KG1 (cell line): ENCODE data around the gene AP3B2.
"Not testable (repeated sequence)": the region's sequence is repeated elsewhere in the genome, so short reads cannot be mapped to it uniquely, and the experiment has no call there.

Experiments used
- DNase-seq: peaks from one replicate; lab custom pipeline; 2025; lab: John Stamatoyannopoulos, UW

The AP3B2 gene

DNA sequence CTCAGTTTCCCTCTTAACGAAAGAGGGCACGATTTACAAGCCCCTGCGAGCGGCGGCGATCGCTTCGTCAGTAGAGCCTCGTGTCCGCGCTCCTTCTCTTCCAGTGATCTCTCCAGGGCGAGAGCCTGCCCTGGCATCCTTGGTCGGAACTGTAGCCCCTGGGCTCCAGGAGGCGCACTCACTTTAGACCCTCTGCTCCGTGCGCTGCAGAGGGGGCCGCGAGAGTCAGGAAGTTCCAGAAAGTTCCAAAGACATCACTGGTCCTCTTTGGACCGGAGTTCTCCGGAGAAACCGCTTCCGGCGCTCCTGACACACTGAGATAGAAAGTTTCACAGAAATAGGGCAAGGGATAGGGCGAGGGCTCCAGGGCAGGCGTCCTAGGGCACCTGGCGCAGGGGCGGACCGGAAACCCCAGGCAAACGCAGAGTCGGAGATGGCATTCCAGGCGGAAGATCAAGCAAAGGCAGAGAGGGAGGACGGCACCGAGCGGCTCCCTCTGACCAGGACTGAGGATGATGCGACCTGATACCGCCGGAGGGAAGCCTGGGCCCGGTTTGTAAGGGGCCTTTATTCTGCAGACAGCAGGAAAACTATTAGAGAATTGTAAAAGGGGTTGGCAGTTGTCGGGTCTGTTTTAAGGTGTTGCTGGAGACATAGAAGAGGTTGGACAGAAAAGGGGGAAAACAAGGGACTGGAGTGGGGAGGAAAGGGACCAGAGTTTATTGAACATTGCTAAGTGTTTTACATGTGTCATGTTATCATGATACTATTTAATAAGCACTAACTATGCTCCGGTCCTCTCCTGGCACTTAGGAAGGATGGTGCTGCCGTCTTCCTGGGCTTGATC lies 61.2 kb downstream of the AP3B2 start:
- no peak for DNase-seq

GRCh38 chr15:82647835-82648256 lies 61.8 kb downstream of the AP3B2 start:
- DNase-seq: no peak

DNA sequence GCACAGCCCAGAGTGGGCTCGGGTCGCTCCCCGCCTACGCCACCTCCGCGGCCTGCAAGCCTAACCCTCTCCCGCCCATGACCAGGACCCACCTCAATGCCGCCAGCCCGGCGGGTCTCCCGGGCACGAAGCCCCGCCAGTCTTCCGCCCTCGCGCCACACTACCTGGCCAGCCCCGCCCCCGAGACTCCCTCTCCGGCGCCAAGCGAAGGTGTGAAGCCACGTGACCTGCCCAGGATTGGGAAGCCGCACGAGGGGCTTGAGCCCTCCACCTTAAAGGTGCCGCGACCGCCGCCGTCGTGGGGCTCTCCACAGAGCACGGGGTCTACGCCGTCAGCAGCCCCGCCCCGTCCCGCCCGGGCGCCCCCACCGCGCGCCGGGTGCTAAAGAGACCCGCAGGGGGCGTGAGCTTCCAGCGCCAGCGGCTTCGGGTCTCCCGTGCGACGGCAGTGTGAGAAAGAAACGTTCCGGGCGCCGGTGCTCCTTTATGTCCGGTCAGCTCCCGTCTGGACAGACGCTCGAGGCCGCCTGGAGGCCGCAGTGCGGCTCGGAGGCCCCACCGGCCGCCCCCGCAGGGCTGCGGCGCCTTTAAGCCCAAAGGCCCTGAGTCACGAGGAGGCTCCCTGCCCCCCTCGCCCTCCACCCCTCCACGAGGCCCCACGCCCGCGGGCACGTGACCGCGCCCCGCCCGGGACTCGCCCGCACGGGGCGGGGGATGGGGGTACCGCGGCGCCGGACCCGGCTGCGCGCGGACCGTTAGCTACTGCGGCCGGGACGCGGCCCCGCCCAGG lies 62.4 kb downstream of the AP3B2 start, which contains the start of gene CPEB1:
Gene CPEB1, minus strand, starts transcription at position 319 of the 790 bp plus-strand sequence. CDS start 18,904 bp downstream, outside the sequence.
- no peak for DNase-seq

DNA sequence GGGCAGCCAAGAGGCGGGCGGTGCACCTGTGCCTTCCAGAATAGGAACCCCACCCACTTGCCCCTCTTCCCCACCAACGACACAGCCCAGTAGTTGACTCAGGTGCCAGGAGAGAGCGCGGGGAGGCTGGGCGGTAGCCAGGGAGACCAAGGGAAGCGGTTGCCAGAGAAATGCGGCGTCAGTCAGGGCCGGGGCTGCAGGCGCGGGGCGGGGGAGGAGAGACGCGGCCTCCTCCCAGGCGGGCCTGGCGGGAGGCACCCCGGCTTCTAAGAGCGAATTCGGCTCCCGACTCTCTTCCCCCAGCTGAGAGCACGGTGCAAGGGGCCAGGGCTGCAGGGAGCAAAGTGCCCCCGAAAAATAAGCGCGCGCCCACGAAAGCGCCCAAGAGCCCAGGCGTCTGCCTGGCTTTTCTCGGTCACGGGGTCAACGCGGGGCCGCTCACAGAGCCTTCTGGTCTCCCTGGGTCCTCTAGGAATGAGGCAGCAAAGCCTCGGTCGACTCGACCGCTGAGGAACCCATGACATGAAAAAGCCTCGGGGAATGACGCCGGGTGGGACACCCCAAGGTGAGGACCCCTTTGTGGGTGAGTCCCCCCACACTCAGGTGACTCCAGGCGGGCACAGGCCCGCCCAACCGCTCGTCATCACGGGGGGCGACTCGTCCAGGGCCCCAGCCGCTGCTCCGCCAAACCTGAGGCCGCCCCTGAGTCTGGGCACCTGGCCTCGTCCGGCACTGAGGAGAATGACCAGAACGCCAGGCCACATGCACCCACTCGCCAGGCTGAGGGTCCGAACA lies 63.2 kb downstream of the AP3B2 start:
- no peak for DNase-seq

DNA sequence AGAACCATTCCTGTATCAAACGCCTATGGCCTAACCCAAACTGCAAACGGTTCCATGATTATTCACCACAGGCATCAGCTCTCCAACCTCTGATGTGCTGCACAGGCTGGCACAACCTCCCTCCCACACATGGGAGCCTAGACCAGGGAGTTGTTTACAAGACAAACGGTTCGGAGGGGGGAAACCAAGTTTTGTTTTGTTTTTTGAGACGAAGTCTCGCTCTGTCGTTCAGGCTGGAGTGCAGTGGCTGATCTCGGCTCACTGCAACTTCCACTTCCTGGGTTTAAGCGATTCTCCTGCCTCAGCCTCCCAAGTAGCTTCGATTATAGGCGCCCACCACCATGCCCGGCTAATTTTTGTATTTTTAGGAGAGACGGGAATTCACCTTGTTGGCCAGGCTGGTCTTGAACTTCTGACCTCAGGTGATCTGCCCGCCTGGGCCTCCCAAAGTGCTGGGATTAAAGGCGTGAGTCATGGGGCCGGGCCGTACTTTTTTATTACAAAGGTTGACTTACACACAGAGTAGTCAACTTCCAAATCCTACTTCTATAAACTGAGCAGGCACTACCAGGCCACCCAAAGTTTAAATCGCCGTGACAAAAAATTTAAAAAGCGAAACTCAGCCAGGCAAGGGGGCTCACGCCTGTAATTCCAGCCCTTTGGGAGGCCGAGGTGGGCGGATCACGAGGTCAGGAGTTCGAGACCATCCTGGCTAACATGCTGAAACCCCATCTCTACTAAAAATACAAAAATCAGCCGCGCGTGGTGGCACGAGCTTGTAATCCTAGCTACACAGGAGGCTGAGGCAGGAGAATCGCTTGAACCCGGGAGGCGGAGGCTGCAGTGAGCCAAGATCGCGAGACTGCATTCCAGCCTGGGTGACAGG lies 64.5 kb downstream of the AP3B2 start:
- not testable (repeated sequence) for DNase-seq

DNA sequence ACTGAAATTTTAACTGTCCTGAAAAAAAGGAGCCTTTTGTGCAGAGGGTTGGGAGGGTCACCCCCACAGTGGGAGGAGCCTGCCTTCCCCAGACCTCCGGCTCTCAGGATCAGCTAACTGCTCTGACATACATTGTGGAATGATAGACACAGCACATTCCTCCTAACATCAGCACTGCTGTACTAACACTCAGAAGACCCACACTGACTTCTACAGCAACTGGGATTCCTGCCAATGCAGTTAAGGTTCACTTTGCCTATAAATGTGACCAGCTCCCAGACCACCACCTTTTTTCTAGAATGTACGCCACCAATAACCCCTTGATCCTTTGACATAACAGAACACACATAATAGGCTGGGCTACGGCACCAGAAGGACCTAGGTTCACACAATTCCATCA lies 65.7 kb downstream of the AP3B2 start:
- DNase-seq: no peak

- no peak for DNase-seq
Measured at GRCh38 chr15:82642656-82643055, 67.0 kb downstream of the AP3B2 start.

DNA sequence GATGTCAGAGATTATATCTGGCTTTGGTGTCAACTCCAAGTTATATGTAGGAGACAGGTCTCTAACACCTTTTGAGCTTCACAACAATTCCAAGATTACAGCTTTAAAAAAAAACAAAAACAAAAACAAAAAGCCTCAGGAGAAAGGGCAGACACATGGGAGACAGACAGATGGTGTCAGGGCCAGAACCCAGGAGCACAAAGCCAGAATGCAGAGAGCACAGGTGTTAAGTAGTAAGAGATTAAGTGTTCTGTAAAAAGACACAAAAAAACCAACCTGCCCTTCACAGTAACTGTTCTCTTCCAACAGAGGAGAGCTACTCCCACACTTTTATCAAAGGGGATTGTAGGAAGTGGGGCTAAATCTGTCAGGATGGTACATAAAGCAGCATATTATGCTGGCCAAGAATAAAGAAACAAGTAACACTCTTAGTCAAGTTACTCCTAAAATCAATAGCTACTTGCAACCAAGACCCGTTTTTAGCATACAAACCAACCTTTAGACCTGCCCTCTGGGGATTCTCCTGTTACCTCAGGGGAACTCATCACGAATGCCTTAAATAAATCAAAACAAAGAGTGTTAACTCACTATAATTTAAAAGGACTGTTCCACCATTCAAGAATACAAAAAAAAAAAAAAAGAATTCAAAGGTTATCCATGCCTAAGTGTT lies 68.4 kb downstream of the AP3B2 start:
- DNase-seq: no peak

GRCh38 chr15:82640672-82641071 lies 69.0 kb downstream of the AP3B2 start:
- DNase-seq: no peak

GRCh38 chr15:82635798-82636197 lies 73.9 kb downstream of the AP3B2 start:
- DNase-seq: no peak

- no peak for DNase-seq
Measured at GRCh38 chr15:82630033-82630432, 79.6 kb downstream of the AP3B2 start.

- no peak for DNase-seq
Measured at GRCh38 chr15:82625136-82625535, 84.5 kb downstream of the AP3B2 start.

DNA sequence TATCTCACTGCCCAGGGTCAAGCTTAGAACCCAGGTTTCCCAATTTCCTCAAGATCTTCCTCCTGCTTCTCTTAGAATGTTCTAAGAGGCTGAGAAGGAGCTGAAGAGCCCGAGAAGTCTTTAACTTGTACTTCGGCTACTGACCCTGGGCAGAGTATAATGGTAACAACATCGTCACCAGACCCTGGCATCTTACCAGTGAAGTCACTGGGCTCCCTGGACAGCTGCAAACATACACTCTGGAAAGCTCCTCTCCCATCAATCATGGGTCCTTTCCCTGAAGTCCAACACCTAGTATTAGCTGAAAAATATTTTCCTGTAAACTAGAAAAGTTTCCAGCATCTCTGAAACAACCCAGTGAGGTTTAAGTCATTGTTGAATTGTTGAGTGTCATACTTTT lies 85.2 kb downstream of the AP3B2 start:
- DNase-seq: no peak

DNA sequence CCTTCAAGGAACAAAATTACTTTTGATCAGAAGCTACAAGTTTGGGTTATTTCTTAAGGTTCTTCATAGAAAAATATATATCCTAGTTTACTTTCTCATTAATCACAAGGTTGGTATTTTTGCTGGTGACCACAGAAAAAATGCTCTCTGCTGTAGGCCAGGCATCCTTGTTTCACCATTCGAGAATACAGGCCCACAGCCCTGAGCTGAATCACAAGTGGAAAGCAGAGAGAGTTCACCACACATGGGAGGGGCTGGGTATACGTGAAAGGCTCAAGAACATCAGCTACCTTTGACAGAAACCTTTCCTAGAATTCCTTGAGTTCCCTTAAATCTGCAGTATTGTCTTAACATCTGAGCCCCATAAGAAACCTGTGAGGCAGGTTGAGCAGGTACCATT lies 85.7 kb downstream of the AP3B2 start:
- DNase-seq: no peak

DNA sequence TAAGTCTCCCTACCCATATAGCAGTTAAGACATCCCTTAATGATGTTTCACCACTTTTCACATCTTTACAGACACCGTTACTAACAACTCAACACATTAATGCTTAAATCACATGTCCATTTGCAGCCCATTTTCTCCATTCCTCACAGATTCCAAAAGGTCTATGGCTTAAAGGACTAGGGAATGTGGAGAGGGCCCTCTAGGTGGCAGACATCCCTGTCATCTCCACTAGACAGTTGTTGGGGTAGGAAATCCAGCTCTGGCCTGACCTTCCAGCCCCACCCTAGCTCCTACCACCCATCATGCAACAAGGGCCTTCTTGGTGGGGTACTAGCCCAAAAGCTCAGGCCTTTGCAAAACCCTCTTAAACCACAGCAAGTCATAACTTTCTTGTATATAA lies 87.7 kb downstream of the AP3B2 start:
- DNase-seq: no peak

- no peak for DNase-seq
Measured at GRCh38 chr15:82613747-82614146, 95.9 kb downstream of the AP3B2 start.

DNA sequence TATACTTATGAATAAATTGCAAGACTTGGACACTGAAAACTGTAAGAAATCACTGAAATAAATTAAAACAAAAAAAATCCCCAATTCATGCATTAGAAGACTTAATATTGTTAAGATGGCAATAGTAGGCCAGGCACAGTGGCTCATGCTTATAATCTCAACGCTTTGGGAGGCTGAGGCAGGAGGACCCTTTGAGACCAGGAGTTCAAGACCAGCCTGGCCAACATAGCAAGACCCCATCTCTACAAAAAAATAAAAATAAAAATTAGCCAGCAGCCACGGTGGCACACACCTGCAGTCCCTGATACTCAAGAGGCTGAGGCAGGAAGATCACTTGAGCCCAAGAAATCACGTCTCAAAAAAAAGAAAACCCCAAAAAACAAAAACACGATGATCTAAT lies 98.3 kb downstream of the AP3B2 start:
- no peak for DNase-seq
